ENCODE measurements around the gene PLEKHB1.
A peak's percentile ranks its signal among the peaks of the same experiment; 100 is the strongest.
"Not testable (repeated sequence)": the region's sequence is repeated elsewhere in the genome, so short reads cannot be mapped to it uniquely, and the experiment has no call there.

Gene PLEKHB1

GRCh38 chr11:73648571-73649046 lies 2.2 kb downstream of the PLEKHB1 start:
- DNase-seq, result no peak

GRCh38 chr11:73649206-73649605 lies 2.8 kb downstream of the PLEKHB1 start:
- DNase-seq, result no peak

DNA sequence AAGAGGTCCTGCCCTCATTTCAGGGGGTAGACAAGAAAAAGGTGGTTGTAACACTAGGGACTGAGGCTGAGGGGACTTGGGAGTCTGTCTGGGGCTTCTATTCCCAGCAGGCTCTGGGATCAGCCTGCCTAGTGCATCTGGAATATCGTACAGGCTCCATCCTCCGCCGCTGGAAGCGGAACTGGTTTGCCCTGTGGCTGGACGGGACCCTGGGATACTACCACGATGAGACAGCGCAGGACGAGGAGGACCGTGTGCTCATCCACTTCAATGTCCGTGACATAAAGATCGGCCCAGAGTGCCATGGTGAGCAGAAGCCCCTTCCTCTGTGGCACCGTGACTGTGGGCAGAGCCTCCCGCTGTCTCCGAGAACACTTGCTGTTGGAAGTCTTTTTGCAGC lies 4.0 kb downstream of the PLEKHB1 start:
- DNase-seq, result no peak

DNA sequence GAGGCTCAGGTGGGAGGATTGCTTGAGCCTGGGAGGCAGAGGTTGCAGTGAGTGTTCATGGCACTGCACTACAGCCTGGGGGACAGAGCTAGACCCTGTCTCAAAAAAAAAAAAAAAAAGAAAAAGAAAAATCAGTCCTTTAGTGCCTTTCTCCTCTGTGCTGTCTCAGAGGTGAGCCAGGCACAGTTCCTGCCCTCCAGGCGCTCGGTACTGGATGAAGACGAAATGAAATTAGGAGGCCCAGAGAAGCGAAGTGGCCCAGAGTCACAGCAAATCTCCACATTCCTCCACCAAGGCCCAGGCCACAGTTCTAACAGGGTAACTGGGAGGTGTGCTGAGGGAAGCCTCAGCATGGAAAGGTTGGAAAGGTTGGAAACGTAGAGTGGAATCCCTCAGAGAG lies 4.9 kb downstream of the PLEKHB1 start:
- DNase-seq, result no peak

- no peak for DNase-seq
Observed at GRCh38 chr11:73651661-73652045, 5.3 kb downstream of the PLEKHB1 start.

DNA sequence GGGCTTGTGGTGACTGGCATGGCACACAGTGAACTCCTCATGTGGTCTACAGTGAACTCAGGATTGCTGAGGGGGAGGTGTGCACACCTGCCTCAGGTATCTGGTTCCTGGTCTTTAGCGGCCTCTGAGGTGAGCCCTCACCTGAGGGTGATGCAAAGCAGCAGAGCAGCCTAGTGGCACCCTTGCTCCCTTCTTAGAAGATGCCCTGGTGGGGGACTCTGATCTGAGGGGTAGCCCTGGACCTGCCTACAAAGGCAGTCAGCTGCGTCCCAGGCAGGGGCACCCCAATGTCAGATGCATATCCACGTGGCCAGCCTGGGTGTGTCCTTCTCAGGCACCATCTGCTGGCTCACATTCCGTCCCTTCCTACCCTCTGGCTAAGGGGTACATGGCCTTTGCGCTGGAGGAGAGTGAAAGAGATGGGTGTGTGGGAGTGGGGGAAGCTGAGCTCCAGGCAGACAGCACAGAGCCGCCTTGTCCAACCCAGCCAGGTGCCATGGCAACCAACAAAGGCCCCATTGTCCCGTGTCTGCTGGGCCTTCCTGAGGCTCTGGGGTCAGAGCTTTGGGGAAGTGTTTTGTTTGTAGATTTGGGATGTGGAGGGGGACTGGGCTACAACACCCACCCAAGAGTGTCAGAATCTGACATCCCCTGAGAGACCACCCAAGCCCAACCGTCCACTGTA lies 5.8 kb downstream of the PLEKHB1 start:
- DNase-seq, result no peak

DNA sequence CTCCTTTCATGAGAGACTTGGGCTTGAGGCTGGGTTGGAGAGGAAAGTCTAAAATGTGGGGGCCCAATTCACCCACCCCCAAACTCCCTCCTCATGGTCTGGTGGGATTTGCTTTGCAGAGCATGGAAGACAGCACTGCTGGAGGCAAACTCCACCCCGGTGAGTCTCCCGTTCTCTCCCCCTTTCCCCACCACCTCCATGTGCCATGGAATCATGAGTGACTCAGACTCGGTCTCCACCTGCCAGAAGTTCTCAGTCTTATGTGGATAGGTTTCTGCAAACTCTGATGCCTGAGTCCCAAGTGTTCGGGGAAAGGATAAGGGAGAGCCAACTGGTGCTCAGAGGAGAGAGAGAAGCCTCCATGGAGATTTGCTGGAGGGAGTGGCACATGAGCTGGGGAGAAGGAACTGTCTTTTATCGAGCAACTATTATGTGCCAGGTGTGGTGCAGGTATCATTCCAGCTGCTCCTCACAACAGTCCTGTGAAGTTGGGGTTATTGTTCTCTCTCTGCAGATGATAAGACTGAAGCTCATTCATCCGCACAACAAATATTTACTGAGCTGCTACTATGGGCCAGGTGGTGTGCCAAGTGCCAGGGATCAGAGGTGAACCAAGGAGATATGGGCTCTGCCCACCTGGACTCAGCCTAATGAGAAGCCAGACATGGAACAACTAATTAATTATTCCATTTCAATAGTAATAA lies 6.6 kb downstream of the PLEKHB1 start:
- DNase-seq, result no peak

DNA sequence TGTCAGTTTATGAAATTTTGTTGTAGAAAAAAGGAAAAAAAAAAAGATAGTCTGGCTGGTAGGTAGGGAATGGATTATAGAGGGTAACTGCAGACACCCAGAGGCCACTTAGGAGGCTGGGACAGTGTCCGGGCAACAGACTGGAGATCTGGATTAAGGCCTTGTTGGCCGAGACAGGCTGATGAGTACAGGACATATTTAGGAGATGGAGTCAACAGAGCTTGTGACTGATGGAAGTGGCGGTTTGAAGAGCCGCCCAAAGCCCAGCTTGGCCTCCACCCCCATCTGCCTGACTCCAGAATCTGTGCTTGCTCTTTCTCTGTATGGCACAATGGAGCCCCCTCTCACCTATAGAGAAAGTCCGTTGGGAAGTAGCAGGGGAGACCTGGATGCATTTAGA lies 7.6 kb downstream of the PLEKHB1 start:
- no peak for DNase-seq

GRCh38 chr11:73654482-73655021 lies 8.2 kb downstream of the PLEKHB1 start:
- DNase-seq, result no peak

- DNase-seq, result no peak
Observed at GRCh38 chr11:73655686-73656085, 9.3 kb downstream of the PLEKHB1 start.

DNA sequence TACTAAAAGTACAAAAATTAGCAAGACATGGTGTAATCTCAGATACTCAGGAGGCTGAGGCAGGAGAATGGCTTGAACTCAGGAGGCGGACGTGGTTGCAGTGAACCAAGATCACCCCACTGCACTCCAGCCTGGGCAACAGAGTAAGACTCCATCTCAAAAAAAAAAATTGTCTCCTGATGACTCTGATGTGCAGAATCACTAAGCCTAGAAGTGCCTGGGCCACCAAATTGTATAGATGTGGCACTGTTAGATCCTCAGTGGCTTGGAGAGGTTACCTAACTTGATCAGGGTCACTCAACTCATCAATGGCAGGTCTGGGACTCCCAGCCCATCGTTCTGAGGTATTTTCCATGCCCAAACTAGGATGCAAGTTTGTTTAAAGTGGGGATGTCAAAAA lies 10.6 kb downstream of the PLEKHB1 start:
- no peak for DNase-seq

DNA sequence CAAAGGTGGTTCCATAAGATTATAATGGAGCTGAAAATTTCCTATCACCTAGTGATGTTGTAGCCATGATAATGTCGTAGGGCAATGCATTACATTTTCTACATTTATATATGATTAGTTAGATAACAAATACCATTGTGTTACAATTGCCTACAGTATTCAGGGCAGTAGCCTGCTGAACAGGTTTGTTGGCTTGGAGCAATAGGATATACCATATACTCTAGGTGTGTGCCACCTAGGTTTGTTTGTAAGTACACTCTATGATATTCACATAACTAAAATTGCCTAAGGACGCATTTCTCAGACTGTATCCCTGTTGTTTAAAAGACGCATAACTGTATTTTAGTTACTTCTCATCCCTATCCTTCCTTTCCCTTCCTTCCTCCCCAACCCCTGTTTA lies 13.6 kb downstream of the PLEKHB1 start:
- DNase-seq, result no peak

DNA sequence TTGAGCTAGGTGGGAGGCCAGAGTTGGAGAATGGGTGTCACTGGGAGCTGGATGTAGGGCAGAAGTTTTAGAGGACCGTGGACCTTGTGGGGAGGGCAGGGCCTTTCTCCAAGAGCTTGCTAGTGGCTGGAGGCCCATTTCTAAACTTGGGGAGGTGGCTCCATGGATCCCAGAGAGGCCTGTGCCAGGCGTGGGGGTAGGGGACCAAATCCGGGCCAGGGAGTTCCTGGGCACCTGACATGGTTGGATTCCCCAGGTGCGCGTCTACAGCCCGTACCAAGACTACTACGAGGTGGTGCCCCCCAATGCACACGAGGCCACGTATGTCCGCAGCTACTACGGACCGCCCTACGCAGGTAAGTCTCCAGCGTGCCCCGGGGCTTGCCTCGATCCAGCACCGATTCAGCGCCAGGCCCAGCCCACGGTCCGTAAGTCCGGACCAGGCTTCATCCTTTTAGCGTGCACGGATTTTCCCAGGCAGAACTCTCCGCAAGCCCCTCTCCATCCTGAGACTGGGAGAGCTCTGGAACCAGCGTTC lies 14.2 kb downstream of the PLEKHB1 start:
- DNase-seq, result no peak

DNA sequence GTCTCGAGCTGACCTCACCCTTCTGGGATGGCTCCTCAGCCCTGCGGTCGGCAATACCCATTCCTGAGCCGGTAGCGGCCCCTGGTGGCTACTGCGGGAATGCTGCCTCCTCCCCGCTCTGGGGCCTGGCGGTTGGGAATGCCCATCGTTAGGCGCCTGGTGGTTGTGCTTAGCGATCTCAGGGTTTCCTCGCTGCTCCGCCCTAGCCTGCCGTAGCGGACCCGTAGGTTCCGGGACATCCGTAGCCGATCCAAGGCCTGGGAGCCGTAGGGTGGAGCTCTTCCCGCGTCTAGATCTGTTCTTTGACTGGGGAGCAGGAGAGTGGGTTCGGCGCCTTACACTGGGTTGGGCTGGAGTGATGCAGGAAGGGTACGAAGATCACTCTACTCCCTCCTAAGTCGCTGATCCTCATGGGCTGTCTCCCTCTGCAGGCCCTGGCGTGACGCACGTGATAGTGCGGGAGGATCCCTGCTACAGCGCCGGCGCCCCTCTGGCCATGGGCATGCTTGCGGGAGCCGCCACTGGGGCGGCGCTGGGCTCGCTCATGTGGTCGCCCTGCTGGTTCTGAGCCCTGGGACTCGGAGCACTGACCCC lies 14.8 kb downstream of the PLEKHB1 start:
- DNase-seq, result peak; percentile 65 to 67

DNA sequence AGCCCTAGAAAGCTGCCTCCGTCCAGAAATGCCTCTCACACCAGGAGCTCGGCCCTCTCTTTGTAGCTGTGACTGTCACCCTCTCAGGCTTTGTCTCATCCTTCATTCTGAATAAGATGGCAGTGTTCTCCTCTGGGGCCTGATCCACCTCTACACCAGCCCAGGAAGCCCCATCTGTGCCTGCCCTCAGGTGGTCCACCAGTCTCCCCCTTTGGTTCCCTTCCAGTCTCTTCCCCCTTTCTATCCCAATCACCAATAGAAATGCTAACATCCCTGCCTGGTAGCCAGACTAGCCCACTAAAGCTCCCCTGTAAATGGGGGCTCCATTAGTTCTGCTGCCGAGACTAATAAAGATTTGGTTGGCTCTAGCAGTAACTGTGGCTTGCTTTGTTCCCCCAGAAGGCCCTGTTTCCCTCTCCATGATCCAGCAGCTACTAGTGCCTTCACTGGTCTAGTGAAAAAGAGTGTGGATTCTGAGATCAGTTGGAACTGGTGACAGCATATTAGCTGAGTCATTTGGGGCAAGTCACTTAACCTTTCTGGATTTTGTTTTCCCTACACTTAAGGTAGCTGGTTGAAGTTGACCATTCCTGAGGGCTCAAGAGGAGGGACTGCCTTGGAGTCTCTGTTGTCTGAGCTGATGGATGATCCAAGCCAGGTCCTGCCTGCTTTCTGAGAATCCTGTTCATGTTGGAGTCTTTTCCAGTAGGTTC lies 16.2 kb downstream of the PLEKHB1 start:
- no peak for DNase-seq

GRCh38 chr11:73663604-73664495 lies 17.5 kb downstream of the PLEKHB1 start:
- DNase-seq, result no peak

DNA sequence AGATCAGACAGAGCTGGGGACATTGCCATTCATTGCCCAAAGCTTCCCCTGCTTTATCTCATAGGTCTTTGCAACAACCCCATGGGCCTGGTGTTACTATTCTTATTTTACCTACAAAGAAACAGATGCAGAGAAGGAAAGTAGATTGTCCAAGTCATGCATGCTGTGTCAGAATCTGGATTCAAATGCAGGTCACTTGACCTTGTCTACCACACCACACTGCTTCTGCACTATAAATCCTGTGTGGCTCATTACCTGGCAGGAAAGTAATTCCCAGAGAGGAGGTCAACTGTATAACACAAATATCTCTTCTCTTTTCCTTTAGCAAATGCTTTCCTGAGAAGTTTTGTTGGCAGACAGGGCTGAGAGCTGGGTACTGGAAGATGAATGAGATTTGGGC lies 18.5 kb downstream of the PLEKHB1 start:
- DNase-seq, result no peak

DNA sequence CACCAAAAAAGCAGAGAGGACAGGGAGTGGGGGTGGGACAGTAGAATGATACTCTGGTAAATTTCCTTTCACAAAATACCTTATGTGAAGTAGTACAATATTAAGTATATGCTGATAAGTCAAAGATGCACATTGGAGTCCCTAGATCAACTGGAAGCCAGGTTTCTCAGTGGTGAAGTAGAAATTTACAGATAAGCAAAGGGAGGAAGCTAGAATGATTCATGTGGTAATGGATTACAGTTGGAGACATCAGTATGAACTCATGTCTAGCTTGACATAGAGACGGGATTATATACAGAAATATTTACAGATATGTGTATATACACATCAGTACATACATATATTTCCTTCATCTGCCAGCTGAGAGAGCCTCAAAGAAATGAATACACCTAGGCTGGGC lies 21.5 kb downstream of the PLEKHB1 start:
- DNase-seq, result no peak

- no peak for DNase-seq
Observed at GRCh38 chr11:73670808-73671207, 24.4 kb downstream of the PLEKHB1 start.

- DNase-seq, result no peak
Observed at GRCh38 chr11:73671701-73672100, 25.3 kb downstream of the PLEKHB1 start.

DNA sequence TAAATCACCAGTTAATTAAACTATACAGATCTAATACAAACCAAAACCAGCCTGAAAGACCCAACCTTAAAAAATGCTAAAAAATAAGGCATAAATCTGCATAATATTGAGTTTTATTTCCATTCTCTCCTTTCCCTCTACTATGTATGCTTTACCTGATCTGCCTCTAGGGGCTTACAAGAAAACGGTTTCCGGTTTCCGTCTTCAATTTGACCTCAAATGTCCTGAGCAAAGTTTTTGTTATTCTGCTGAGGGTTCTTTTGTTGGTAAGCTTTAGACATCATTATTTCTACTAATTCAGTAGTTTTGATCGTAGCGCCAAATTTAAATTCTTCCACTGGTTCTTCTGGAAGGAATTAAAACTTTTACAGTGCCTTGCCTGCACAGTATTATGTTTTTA lies 30.2 kb downstream of the PLEKHB1 start:
- not testable (repeated sequence) for DNase-seq

- no peak for DNase-seq
Observed at GRCh38 chr11:73680687-73681086, 34.3 kb downstream of the PLEKHB1 start.
